HuH-7.5 (cell line): ENCODE data around the gene NLGN1.
"Not testable (repeated sequence)": the region's sequence is repeated elsewhere in the genome, so short reads cannot be mapped to it uniquely, and the experiment has no call there.

Experiments used
- DNase-seq: peaks from one replicate; pipeline ENCODE4 v3.0.0; 2011; ENCODE audit warnings: low spot score

Gene NLGN1

DNA sequence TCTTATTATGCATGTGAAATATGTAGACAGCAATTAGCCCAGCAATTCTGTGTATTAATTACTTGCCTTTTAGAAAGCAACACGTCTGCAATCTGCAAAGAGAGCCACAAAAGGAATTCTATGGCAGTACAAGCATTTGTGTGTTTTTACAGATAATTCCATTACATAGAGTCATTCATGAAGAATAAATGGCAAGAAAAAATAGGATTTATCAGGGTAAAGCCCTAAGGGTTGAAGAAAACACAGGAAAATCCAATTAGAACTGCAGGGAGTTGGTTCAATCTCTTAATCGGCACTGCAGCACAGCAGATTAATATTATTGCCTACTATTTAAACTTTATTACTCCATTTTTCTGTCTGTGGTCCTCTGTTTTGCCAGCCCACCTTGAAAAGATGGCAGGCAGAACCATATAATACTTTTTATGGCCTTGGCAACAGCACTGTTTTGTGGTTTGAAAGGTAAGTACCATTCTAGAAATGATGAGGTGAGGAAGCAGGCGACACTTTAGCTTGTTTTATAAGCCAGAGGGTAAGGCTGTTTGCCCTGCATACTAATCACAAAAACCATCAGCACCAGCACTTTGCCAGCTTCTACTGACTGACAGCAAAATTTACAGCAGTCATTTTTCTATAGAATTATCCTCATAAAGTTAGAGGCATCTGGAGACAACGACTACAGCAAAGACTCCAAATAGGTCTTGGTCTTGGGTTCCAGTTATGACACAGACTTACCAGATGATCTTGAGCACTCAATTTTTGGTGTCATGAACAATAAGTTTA lies 823.4 kb downstream of the NLGN1 start:
- DNase-seq: no peak

GRCh38 chr3:174223042-174223441 lies 825.5 kb downstream of the NLGN1 start:
- DNase-seq: no peak

- DNase-seq: no peak
These were observed 826.1 kb downstream of the NLGN1 start for GRCh38 chr3:174223626-174224025.

DNA sequence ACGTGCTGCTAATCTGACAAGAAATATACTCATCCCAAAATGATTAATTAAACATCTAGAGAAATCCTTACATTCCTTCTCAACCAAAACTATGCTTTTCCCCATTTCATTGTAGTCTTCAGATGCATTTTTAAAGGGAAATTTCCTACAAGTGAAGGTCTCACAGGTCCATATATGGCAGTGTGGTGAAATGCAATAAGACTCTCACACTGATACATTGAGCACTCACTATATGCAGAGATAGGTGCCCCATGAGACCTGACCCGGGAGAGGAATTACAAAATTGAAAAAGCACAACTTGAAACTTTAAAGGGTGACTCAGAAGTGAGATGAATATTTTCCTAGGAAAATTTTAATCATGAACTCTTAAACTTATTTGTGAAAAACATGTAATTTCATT lies 832.4 kb downstream of the NLGN1 start:
- DNase-seq: no peak

- not testable (repeated sequence) for DNase-seq
These were observed 834.6 kb downstream of the NLGN1 start for GRCh38 chr3:174232028-174232657.

DNA sequence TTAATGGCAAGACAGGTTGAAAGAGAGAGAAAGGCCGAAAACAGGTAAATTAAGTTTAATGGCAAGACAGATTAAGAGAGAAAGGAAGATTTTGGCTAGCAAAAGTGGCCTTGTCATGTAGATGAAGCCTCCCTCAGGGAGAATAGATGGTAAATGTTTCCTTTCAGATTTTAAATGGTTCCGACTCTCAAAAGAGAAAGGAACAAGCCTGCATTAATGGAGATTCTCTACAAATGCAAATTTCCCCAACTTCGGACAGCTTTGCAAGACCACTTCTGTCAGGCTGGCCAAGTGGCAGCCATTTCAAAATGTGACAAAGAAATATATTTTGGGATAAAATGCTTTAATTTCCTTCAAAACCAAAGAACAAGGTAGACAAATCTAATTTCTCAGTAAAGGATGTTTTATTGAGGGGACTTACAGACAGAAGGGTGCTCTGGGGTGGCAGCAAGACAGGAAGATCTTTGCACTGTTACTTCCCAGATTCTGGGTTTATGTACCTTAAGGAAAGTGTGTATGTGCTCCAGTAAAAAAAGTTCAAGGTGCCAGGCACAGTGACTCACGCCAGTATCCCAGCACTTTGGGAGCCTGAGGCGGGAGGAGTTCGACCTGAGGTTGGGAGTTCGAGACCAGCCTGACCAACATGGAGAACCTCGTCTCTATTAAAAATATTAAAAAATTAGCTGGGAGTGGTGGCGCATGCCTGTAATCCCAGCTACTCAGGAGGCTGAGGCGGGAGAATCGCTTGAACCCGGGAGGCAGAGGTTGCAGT lies 835.3 kb downstream of the NLGN1 start:
- no peak for DNase-seq

GRCh38 chr3:174233511-174233910 lies 836.0 kb downstream of the NLGN1 start:
- DNase-seq: no peak

DNA sequence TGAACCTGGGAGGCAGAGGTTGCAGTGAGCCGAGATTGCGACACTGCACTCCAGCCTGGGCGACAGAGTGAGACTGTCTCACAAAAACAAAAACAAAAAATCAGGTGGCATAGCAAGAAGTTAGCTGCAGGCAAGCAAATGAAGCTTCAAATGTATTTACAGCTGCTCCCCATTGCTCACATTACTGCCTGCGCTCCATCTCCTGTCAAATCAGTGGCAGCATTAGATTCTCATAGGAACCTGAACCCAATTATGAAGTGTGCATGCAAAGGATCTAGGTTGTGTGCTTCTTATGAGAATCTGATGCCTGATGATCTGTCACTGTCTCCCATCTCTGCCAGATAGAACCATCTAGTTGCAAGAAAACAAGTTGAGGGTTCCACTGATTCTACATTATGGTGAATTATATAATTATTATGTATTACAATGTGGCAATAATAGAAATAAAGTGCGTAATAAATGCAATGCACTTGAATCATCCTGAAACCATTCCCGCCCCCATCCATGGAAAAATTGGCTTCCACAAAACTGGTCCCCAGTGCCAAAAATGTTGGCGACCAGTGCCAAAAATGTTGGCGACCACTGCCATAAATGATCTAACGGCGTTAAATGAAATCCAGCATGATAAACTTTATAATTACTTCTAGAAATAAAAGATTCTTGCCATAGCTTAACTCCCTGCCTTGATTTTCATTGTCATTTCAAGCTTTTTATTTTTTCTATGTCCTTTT lies 844.9 kb downstream of the NLGN1 start:
- DNase-seq: no peak

DNA sequence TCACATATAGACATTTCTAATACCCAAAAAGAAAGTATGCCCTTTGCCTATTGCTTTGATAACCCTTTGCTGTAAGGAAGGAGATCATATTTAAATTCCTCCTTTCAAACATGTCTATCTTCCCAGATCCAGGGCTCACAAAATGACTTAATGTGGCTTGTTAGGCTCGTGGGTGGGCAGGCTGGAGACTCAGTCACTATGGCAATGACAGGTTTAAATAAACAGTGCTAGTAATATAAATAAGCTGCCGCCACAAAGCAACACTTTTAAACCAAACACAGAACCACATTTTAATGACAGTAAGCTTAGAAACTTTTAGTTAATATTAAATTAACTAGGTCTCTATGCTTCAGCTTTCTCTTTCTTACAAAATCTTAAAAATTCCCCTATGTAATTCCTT lies 845.6 kb downstream of the NLGN1 start:
- DNase-seq: no peak

GRCh38 chr3:174247687-174248152 lies 850.2 kb downstream of the NLGN1 start:
- no peak for DNase-seq

DNA sequence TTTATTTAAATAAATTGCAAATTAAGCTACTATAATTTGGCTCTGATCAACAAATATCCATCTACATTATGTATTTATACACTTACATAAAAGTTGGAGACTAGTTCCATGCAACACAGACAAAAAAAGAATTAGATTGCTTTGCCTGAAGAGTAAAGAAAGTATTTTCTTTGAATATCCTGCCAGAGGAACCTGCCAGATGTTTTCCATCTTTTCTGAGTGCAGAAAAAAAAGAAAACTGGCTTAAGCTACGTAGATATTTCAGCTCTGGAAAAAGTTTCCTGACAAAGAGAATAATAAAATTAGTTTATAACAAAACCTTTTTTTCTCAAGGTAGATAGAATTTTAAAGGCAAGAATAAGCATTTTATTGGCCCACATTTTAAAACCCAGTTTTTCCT lies 854.1 kb downstream of the NLGN1 start:
- no peak for DNase-seq

- DNase-seq: no peak
These were observed 855.8 kb downstream of the NLGN1 start for GRCh38 chr3:174253196-174253823.

- DNase-seq: no peak
These were observed 856.4 kb downstream of the NLGN1 start for GRCh38 chr3:174253940-174254339.

DNA sequence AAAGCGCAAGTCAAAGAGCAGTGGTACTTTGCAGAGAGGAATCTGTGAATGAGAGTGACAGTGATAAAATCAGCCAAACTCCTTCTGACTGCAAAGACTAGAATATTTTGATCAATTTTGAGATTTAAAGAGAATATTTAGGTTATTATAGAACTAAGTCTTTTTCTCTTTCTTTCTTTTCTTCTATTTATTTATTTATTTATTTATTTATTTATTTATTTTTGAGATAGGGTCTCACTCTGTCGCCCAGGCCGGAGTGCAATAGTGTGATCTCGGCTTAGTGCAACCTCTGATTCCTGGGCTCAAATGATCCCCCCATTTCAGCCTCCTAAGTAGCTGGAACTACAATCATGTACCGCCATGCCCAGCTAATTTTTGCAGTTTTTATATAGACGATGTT lies 857.9 kb downstream of the NLGN1 start:
- no peak for DNase-seq

DNA sequence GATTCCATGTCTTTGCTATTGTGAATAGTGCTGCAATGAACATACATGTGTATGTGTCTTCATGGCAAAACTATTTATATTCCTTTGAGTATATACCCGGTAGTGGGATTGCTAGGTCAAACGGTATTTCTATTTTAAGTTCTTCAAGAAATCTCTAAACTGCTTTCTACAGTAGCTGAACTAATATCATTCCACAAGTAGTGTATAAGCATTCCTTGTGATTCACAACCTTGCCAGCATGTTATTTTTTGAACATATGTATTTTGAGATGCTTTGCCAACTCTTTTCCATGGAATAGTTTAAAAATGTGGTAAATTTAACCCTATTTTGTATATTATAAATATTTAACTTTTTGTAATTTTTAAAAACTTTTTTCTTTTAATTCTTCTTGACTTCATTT lies 868.9 kb downstream of the NLGN1 start:
- no peak for DNase-seq

GRCh38 chr3:174268061-174268460 lies 870.5 kb downstream of the NLGN1 start:
- DNase-seq: no peak

GRCh38 chr3:174268586-174268985 lies 871.0 kb downstream of the NLGN1 start:
- DNase-seq: no peak

DNA sequence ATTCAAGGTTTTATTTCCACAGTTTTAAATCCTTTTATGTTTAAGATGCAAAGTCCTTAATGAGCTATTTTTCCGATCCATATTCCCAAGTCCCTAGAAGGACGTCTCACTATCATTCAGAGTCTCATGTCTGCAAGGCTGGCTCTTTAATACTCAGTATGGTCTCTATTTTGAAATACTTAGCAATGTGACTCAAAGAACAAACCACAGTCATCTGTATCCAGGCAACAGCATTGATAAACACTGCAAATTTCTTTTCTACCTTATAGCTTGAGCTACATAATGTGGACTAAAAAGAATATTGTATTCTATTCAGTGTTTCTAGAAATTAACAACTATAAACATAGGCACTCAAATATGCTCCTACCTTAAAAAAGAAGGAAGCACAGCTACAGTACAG lies 873.3 kb downstream of the NLGN1 start:
- no peak for DNase-seq

- DNase-seq: no peak
These were observed 877.8 kb downstream of the NLGN1 start for GRCh38 chr3:174275336-174275735.

- no peak for DNase-seq
These were observed 879.3 kb downstream of the NLGN1 start for GRCh38 chr3:174276826-174277225.

DNA sequence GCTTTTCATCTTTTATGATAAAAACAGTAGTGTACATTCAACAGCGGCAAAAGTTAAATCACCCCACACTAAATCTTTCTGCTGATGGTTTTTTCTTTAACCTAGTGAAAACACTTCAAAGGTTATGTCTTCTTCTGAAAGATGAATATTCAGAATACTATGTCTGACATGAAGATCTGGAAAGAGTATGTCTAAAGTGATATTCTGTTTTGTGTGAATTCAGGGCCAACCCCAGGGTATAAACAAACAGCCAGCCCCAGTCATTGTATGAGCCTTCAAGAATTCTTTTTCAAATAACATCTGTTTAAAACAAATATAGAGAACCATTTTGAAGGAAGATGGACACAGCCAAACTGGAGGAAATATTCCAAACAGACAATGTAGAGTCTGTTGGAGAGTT lies 880.5 kb downstream of the NLGN1 start:
- no peak for DNase-seq

- no peak for DNase-seq
These were observed 882.6 kb downstream of the NLGN1 start for GRCh38 chr3:174280186-174280585.
